ENCODE data around the gene IKZF3.
A peak's percentile ranks its signal among the peaks of the same experiment; 100 is the strongest.

Gene IKZF3

DNA sequence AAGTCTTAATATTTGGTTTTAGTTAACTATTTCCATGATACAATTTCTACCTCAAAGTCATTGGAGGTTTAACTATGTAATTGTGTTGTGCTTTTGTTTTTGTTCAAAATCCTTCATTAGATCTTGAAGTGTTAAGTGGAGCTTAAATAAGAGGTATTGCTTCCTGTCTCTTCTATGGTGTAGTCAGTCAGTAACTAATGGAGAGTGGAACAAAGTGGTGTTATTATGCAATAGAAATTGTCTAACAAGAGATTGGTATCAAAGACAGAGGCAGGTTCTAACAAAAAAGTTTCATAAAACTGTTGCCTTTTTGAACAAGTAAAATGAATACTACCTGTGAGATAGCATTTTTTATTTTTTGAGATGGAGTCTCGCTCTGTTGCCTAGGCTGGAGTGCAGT, 81.1 kb downstream of the IKZF3 start:
- Histone ChIP-seq H3K4me3 (ENCODE audit: low read length) (no peak overlapping the region), H3K9ac (ENCODE audit: low read length) (no peak overlapping the region), H3K27me3 (ENCODE audit: control insufficient read depth, insufficient read depth, low read length) (no peaks in the 10 kb centered on the region), H3K4me1 (ENCODE audit: control insufficient read depth, insufficient read depth, low read length) (no peaks in the 10 kb centered on the region), H3K27ac (ENCODE audit: low read depth, low read length) (no peak overlapping the region), H3K36me3 (ENCODE audit: control insufficient read depth, insufficient read depth, low read length) (no peaks in the 10 kb centered on the region)

GRCh38 chr17:39782481-39782880, 81.6 kb downstream of the IKZF3 start:
- Histone ChIP-seq H3K27me3 (ENCODE audit: control insufficient read depth, insufficient read depth, low read length) (no peaks in the 10 kb centered on the region), H3K4me1 (ENCODE audit: control insufficient read depth, insufficient read depth, low read length) (no peaks in the 10 kb centered on the region), H3K36me3 (ENCODE audit: control insufficient read depth, insufficient read depth, low read length) (no peaks in the 10 kb centered on the region), H3K4me3 (ENCODE audit: low read length) (no peak overlapping the region), H3K9ac (ENCODE audit: low read length) (no peak overlapping the region), H3K27ac (ENCODE audit: low read depth, low read length) (no peak overlapping the region)

DNA sequence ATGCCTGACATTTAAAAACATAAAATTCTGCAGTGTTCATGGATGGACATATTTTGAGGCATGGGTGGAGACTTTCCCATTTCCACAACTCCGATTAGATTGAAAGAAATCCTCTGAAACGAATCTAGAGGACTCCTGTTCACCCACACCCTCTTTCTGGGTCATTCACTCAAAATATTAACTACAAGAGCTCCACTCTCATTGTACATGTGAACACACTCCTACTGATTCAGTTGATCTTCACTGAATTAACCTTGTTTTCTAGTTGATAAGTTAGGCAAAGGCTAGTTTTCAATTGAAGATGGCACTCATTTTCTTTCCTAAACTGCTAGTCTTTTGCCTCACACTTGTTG, 82.3 kb downstream of the IKZF3 start:
- no peak overlapping the region for H3K27ac ChIP-seq (ENCODE audit: low read depth, low read length)
- no peak overlapping the region for H3K4me3 ChIP-seq (ENCODE audit: low read length)
- no peaks in the 10 kb centered on the region for H3K4me1 ChIP-seq (ENCODE audit: control insufficient read depth, insufficient read depth, low read length)
- no peak overlapping the region for H3K9ac ChIP-seq (ENCODE audit: low read length)
- no peaks in the 10 kb centered on the region for H3K27me3 ChIP-seq (ENCODE audit: control insufficient read depth, insufficient read depth, low read length)
- H3K36me3 ChIP-seq (ENCODE audit: control insufficient read depth, insufficient read depth, low read length), result no peaks in the 10 kb centered on the region

DNA sequence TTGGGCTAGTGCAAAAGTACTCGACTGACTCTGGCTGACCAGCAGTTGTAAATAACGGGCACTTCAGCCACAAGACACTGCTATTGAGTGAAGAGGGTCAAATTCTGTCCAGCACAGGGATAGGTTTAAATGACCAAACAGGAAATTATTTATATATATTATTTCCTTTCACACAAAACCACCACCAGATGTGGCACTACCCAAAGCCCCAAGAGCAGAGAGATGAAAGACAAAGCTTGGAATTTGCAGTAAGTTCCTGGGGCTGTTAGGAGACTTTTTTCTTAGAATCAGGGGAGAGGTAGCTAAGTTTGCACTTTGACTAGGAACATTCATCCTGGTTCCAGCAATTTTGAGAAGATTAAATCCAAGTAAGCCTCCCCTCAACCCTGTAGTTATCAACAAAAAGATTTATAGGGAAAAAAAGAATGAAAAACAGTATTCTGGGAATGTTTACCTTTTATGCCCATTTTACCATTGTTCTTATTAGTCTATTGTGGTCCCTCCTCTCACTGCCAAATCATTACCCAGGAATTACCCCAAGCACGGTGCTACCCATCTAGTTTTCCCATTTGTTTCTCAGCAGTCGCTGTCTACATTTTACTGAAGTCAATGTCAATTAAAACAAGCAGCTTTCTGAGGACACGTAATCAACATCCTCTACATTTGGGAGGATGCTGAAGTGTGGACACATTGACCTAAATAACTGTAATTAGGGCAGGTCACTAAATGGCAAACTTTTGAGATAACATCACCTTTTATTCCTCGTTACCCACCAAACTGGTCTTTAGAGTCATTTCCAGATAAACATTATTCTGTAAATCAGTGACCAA, 82.9 kb downstream of the IKZF3 start:
- H3K27me3 ChIP-seq (ENCODE audit: control insufficient read depth, insufficient read depth, low read length), result no peaks in the 10 kb centered on the region
- no peaks in the 10 kb centered on the region for H3K36me3 ChIP-seq (ENCODE audit: control insufficient read depth, insufficient read depth, low read length)
- no peak overlapping the region for H3K9ac ChIP-seq (ENCODE audit: low read length)
- no peak overlapping the region for H3K27ac ChIP-seq (ENCODE audit: low read depth, low read length)
- no peaks in the 10 kb centered on the region for H3K4me1 ChIP-seq (ENCODE audit: control insufficient read depth, insufficient read depth, low read length)
- no peak overlapping the region for H3K4me3 ChIP-seq (ENCODE audit: low read length)

GRCh38 chr17:39777534-39778365, 86.4 kb downstream of the IKZF3 start:
- Histone ChIP-seq H3K36me3 (ENCODE audit: control insufficient read depth, insufficient read depth, low read length) (no peaks in the 10 kb centered on the region), H3K4me1 (ENCODE audit: control insufficient read depth, insufficient read depth, low read length) (no peaks in the 10 kb centered on the region), H3K9ac (ENCODE audit: low read length) (no peak overlapping the region), H3K27ac (ENCODE audit: low read depth, low read length) (no peak overlapping the region), H3K27me3 (ENCODE audit: control insufficient read depth, insufficient read depth, low read length) (no peaks in the 10 kb centered on the region), H3K4me3 (ENCODE audit: low read length) (peak overlapping the region; percentile 23)

- no peak overlapping the region for H3K4me3 ChIP-seq (ENCODE audit: low read length)
- no peaks in the 10 kb centered on the region for H3K27me3 ChIP-seq (ENCODE audit: control insufficient read depth, insufficient read depth, low read length)
These were observed 87.9 kb downstream of the IKZF3 start for GRCh38 chr17:39776252-39776651.

DNA sequence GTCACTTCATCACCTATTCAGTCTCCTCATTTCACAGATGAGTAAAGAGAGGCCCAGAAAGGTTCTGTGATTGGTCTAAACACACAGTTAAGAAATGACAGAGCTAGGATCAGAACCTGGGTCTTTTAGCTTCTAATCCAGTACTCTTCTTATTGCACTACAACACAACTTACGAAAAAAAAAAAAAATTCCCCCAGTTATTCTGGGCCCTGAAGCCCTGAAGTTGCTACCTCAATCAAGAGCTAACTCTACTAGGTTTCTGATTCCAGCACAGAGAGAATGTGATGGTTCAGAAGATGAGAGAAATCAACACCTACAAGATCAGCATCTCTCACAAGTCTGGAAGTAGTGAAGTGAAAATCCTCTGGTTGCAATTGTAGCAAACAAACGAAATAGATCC, 89.1 kb downstream of the IKZF3 start:
- Histone ChIP-seq H3K36me3 (ENCODE audit: control insufficient read depth, insufficient read depth, low read length) (no peaks in the 10 kb centered on the region), H3K4me1 (ENCODE audit: control insufficient read depth, insufficient read depth, low read length) (no peaks in the 10 kb centered on the region), H3K27me3 (ENCODE audit: control insufficient read depth, insufficient read depth, low read length) (no peaks in the 10 kb centered on the region), H3K9ac (ENCODE audit: low read length) (no peak overlapping the region), H3K4me3 (ENCODE audit: low read length) (no peak overlapping the region), H3K27ac (ENCODE audit: low read depth, low read length) (no peak overlapping the region)

More at GRCh38 chr17:39776252-39776651, 87.9 kb downstream of the IKZF3 start:
- no peaks in the 10 kb centered on the region for H3K4me1 ChIP-seq (ENCODE audit: control insufficient read depth, insufficient read depth, low read length)
- no peak overlapping the region for H3K9ac ChIP-seq (ENCODE audit: low read length)
- H3K27ac ChIP-seq (ENCODE audit: low read depth, low read length), result no peak overlapping the region
- no peaks in the 10 kb centered on the region for H3K36me3 ChIP-seq (ENCODE audit: control insufficient read depth, insufficient read depth, low read length)

- H3K36me3 ChIP-seq (ENCODE audit: control insufficient read depth, insufficient read depth, low read length), result no peaks in the 10 kb centered on the region
- no peak overlapping the region for H3K9ac ChIP-seq (ENCODE audit: low read length)
- H3K4me3 ChIP-seq (ENCODE audit: low read length), result no peak overlapping the region
- no peak overlapping the region for H3K27ac ChIP-seq (ENCODE audit: low read depth, low read length)
- H3K27me3 ChIP-seq (ENCODE audit: control insufficient read depth, insufficient read depth, low read length), result no peaks in the 10 kb centered on the region
- H3K4me1 ChIP-seq (ENCODE audit: control insufficient read depth, insufficient read depth, low read length), result no peaks in the 10 kb centered on the region
These were observed 90.1 kb downstream of the IKZF3 start for GRCh38 chr17:39774047-39774446.

DNA sequence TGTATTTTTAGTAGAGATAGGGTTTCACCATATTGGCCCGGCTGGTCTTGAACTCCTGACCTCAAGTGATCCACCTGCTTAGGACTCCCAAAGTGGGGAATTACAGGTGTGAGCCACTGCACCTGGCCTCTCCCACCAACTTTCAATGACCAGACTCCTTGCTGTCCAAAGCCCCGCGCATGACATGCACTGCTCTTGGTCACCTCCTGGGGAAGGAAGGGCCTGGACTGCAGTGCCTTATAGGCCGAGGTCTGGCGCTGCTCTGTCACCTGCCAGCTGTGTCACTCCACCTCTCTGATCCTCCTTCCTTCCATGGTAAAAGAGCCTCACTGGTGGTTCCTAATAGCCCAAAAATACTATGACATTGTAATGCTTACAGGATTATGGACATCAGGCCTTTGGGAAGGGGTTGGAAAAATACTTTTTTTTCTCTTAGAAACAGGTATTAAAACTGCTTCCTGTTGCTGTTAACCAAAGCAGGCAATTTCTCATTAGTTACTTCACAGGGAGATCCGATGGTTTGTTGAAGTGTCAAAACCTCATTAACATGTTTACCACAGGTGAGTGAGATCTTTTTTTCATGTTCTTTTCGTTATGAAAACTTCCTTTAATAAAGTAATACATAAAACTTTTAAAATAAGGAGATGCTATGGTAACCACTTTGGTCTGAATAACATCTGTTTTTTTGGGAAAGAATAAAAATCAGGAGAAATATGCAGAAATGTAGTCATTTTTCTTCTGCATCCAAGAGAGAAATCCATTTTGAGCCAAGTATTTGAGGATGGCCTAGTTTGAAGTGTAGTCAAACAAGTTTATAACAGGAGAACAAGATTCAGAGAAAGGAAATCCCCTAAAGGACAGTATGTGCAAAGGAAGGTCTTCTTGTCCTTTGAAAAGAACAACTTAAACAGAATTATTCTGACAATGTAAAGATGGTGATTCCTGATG, 90.9 kb downstream of the IKZF3 start:
- no peaks in the 10 kb centered on the region for H3K4me1 ChIP-seq (ENCODE audit: control insufficient read depth, insufficient read depth, low read length)
- H3K9ac ChIP-seq (ENCODE audit: low read length), result no peak overlapping the region
- no peaks in the 10 kb centered on the region for H3K27me3 ChIP-seq (ENCODE audit: control insufficient read depth, insufficient read depth, low read length)
- H3K4me3 ChIP-seq (ENCODE audit: low read length), result no peak overlapping the region
- H3K36me3 ChIP-seq (ENCODE audit: control insufficient read depth, insufficient read depth, low read length), result no peaks in the 10 kb centered on the region
- H3K27ac ChIP-seq (ENCODE audit: low read depth, low read length), result no peak overlapping the region

DNA sequence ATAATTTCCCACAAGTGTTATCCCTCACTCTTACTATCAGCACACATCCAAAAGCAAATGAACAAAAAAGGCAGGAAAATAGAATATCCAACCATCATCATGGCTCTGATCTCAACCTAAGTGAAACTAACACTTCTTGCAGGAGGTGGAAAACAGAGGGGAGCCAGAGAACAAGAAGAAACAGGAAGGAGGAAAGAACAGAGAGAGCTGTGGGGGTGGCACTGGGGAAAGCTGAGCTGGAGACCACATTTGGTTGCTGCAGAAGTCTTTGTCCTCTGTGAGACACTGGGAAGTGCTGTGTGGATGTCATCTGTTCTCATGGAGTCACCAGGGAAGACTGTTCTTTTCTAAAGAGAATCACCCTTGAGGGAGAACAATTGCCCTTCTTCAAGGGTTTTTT, 91.7 kb downstream of the IKZF3 start:
- H3K4me3 ChIP-seq (ENCODE audit: low read length), result no peak overlapping the region
- no peak overlapping the region for H3K27ac ChIP-seq (ENCODE audit: low read depth, low read length)
- no peaks in the 10 kb centered on the region for H3K4me1 ChIP-seq (ENCODE audit: control insufficient read depth, insufficient read depth, low read length)
- H3K9ac ChIP-seq (ENCODE audit: low read length), result no peak overlapping the region
- H3K27me3 ChIP-seq (ENCODE audit: control insufficient read depth, insufficient read depth, low read length), result no peaks in the 10 kb centered on the region
- no peaks in the 10 kb centered on the region for H3K36me3 ChIP-seq (ENCODE audit: control insufficient read depth, insufficient read depth, low read length)

DNA sequence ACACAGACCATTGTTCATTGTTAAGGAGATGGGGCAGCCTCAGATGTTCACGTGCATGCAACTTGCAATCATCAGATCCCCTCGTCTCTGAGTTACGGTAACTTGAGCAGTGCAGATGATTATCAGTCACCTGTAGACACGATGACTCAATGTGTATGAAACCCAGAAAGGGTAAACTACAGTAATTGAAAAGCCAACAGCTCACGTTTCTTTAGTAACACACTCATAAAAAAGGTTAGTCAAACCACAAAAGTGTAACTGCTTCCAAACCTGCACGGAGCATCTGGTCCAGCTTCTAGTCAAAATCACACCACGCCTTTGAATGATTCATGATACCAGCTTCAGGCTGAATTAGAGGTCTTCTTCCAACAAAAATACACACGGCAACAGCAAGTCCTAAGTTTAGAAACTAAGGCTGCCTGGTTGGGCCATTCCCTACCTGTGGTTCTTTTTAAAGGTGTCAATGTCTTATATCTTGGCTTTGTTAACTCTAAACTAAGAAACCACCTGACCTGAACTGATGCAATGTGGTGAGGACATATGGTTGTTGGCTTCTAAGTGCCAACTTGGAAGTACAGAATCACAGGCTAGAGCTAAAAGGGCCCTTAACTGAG, 94.0 kb downstream of the IKZF3 start:
- Histone ChIP-seq H3K27ac (ENCODE audit: low read depth, low read length) (no peak overlapping the region), H3K9ac (ENCODE audit: low read length) (no peak overlapping the region), H3K36me3 (ENCODE audit: control insufficient read depth, insufficient read depth, low read length) (no peaks in the 10 kb centered on the region), H3K4me1 (ENCODE audit: control insufficient read depth, insufficient read depth, low read length) (no peaks in the 10 kb centered on the region), H3K4me3 (ENCODE audit: low read length) (no peak overlapping the region), H3K27me3 (ENCODE audit: control insufficient read depth, insufficient read depth, low read length) (no peaks in the 10 kb centered on the region)

DNA sequence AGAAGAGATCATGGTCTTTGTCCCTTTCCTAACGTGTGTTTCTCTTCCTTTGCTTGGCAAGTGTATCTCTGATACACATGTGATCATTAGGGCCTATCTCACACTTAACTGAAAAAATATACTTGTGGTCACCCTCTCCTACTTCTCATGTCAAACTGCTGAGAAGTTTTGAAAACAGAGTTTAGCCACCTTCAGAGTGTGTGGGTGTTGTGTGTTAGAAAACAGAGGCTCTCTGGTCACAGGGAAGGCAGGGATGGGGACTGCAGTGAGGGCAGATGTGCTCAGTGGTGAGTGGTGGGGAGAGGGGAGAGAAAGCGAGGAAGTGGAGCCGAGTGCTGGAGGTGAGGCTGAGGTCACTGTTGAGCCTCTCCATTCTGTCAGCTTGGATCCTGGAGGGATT, 97.0 kb downstream of the IKZF3 start:
- no peak overlapping the region for H3K4me3 ChIP-seq (ENCODE audit: low read length)
- no peak overlapping the region for H3K9ac ChIP-seq (ENCODE audit: low read length)
- no peak overlapping the region for H3K27ac ChIP-seq (ENCODE audit: low read depth, low read length)
- H3K36me3 ChIP-seq (ENCODE audit: control insufficient read depth, insufficient read depth, low read length), result no peaks in the 10 kb centered on the region
- H3K4me1 ChIP-seq (ENCODE audit: control insufficient read depth, insufficient read depth, low read length), result no peaks in the 10 kb centered on the region
- H3K27me3 ChIP-seq (ENCODE audit: control insufficient read depth, insufficient read depth, low read length), result no peaks in the 10 kb centered on the region
